HAP-1 (cell line): ENCODE results near the gene STK32B.

ENCODE experiments used
- DNase-seq, 2 experiments: peaks; one replicate each; pipeline ENCODE4 v3.0.0-alpha.2; 2016 to 2020; ENCODE audit warnings: low spot score in 2 of 2
- H3K27me3 ChIP-seq: fragments of 250-450 bp; sonication (Bioruptor Pico); 2 replicates; pipeline ENCODE4 v1.5.1; 2020; ENCODE audit warnings: low read depth, mild to moderate bottlenecking, moderate library complexity
- H3K36me3 ChIP-seq: fragments of 250-450 bp; sonication (Bioruptor Pico); replicated peaks from 2 replicates; pipeline ENCODE4 v1.5.1; 2020; ENCODE audit warnings: mild to moderate bottlenecking
- H3K4me1 ChIP-seq: fragments of 250-450 bp; sonication (Bioruptor Pico); 2 replicates; pipeline ENCODE4 v1.5.1; 2020; ENCODE audit warnings: mild to moderate bottlenecking
- H3K4me3 ChIP-seq: fragments of 250-450 bp; sonication (Bioruptor Pico); 2 replicates; pipeline ENCODE4 v1.5.1; 2020; ENCODE audit warnings: mild to moderate bottlenecking, moderate library complexity
- H3K9me3 ChIP-seq: fragments of 250-450 bp; sonication (Bioruptor Pico); 2 replicates; pipeline ENCODE4 v1.5.1; 2020; ENCODE audit warnings: mild to moderate bottlenecking, moderate library complexity
- in situ Hi-C: fragments of 300-500 bp; cut with MboI; formaldehyde crosslinking; loops from 3 replicates; pipeline ENCODE4 v1.14.3; 2020; ENCODE audit warnings: low sequenced_read_pairs, inconsistent platforms, mixed read lengths

Gene STK32B

GRCh38 chr4:5101571-5101970 lies 50.3 kb downstream of the STK32B start:
- Histone ChIP-seq H3K27me3 (no peaks in the 10 kb centered on the region), H3K9me3 (no peaks in the 10 kb centered on the region), H3K36me3 (no peaks in the 10 kb centered on the region), H3K4me3 (no peak overlapping the region), H3K4me1 (no peaks in the 10 kb centered on the region)
- no peak for DNase-seq
- in situ Hi-C loops: no loop called here

DNA sequence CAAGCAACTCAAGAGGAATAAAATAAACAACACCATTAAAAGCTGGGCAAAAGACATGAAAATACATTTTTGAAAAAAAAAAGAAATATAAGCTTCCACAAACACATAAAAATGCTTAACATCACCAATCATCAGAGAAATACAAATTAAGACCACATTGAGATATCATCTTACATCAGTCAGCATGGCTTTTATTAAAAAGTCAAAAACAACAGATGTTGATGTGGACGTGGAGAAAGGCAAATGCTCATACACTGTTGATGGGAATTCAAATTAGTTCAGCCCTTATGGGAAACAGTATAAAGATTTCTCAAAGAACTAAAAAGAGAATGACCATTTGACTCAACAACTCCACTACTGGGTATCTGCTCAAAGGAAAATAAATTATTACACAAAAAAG lies 59.6 kb downstream of the STK32B start:
- in situ Hi-C loops: no loop called here
- H3K36me3 ChIP-seq: no peaks in the 10 kb centered on the region
- H3K4me3 ChIP-seq: no peak overlapping the region
- H3K4me1 ChIP-seq: no peaks in the 10 kb centered on the region
- H3K27me3 ChIP-seq: no peaks in the 10 kb centered on the region
- H3K9me3 ChIP-seq: no peaks in the 10 kb centered on the region
- DNase-seq: no peak

- in situ Hi-C loops: no loop called here
Measured at GRCh38 chr4:5112333-5113095, 61.2 kb downstream of the STK32B start.

DNA sequence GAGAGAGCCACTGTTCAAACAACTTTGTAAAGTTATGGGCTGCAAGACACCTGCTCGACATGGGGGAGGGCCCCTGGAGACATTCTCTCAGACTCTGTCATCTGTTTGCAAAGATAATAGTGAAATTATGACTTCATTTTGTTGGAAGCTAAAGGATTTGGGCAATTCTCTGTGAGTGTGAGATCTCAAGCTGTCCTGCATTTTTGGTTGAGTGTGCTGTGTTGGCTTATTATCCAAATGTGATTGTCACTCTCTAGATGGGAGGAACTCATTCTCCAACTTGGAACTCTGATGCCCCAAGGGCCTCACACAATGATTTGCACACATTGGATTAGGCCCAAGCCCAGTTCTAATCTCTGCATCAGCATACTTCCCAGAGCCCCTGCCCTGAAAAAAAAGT lies 63.7 kb downstream of the STK32B start:
- Histone ChIP-seq H3K4me3 (no peak overlapping the region), H3K9me3 (no peaks in the 10 kb centered on the region), H3K36me3 (no peaks in the 10 kb centered on the region), H3K4me1 (no peaks in the 10 kb centered on the region), H3K27me3 (no peaks in the 10 kb centered on the region)
- in situ Hi-C loops: no loop called here
- DNase-seq: no peak

More at GRCh38 chr4:5112333-5113095, 61.2 kb downstream of the STK32B start:
- no peaks in the 10 kb centered on the region for H3K4me1 ChIP-seq
- H3K9me3 ChIP-seq: no peaks in the 10 kb centered on the region
- DNase-seq: no peak
- no peak overlapping the region for H3K4me3 ChIP-seq
- no peaks in the 10 kb centered on the region for H3K27me3 ChIP-seq
- no peaks in the 10 kb centered on the region for H3K36me3 ChIP-seq

DNA sequence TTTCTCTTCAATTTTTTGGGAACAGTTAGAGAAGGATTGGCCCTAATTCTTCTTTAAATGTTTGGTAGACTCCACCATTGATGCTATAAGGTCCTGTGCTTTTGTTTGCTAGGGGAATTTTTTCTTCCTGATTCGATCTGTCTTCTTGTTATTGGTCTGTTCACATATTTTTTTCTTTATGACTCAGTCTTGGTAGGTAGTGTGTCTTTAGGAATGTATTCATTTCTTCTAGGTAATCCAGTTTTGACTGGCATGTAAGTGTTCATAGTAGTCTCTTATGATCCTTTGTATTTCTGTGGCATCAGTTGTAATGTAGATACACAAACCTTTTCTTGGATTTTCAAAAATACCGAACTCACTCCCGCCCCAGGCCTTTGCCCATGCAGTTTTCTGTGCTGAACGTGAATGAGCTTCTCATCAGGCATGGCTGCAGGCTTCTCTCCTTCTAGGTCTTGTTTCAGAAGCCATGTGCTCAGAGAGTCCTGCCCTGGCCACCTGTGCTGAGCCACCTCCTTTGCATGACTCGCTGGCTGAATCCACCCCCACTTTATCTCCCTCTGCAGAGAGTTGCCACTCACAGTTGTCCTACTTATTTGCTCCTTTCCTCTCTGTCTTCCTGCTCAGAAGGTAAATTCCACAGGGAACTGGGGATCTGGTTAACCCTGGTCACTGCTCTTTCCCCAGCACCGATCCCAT lies 67.0 kb downstream of the STK32B start:
- no peak for DNase-seq
- no peaks in the 10 kb centered on the region for H3K27me3 ChIP-seq
- H3K4me1 ChIP-seq: no peaks in the 10 kb centered on the region
- H3K36me3 ChIP-seq: no peaks in the 10 kb centered on the region
- no peaks in the 10 kb centered on the region for H3K9me3 ChIP-seq
- H3K4me3 ChIP-seq: no peak overlapping the region
- in situ Hi-C loops: no loop called here

GRCh38 chr4:5118994-5119835 lies 67.9 kb downstream of the STK32B start:
- Histone ChIP-seq H3K27me3 (no peaks in the 10 kb centered on the region), H3K4me3 (no peak overlapping the region), H3K4me1 (no peaks in the 10 kb centered on the region), H3K9me3 (no peaks in the 10 kb centered on the region), H3K36me3 (no peaks in the 10 kb centered on the region)
- DNase-seq: no peak
- in situ Hi-C loops: no loop called here

GRCh38 chr4:5120067-5120466 lies 68.8 kb downstream of the STK32B start:
- Histone ChIP-seq H3K36me3 (no peaks in the 10 kb centered on the region), H3K4me1 (no peaks in the 10 kb centered on the region), H3K4me3 (no peak overlapping the region), H3K9me3 (no peaks in the 10 kb centered on the region), H3K27me3 (no peaks in the 10 kb centered on the region)
- no peak for DNase-seq
- in situ Hi-C loops: no loop called here

- DNase-seq: no peak
- no peaks in the 10 kb centered on the region for H3K27me3 ChIP-seq
- H3K36me3 ChIP-seq: no peaks in the 10 kb centered on the region
- H3K9me3 ChIP-seq: no peaks in the 10 kb centered on the region
- in situ Hi-C loops: no loop called here
- H3K4me3 ChIP-seq: no peak overlapping the region
- H3K4me1 ChIP-seq: no peaks in the 10 kb centered on the region
Measured at GRCh38 chr4:5120468-5120867, 69.2 kb downstream of the STK32B start.

GRCh38 chr4:5122114-5122513 lies 70.8 kb downstream of the STK32B start:
- Histone ChIP-seq H3K27me3 (no peaks in the 10 kb centered on the region), H3K36me3 (no peaks in the 10 kb centered on the region), H3K9me3 (no peaks in the 10 kb centered on the region), H3K4me1 (no peaks in the 10 kb centered on the region), H3K4me3 (no peak overlapping the region)
- no peak for DNase-seq
- in situ Hi-C loops: no loop called here

DNA sequence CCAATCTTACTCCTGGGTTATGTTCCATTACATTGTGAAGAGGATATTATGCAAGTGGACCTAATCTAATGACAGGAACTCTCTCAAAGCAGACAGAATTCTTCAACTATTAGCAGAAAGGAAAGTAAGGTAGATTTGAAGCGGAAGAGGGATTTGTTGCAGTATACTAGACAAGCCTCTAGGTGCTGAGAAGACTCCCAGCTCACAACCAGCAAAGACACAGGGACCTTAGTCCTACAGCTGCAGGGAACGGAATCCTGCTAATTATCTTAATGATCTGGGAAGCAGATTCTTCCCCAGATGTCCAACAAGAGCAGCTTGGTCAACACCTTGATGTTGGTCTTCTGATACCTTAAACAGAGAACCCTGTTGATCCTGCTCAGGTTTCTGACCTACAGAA lies 73.6 kb downstream of the STK32B start:
- Histone ChIP-seq H3K4me3 (no peak overlapping the region), H3K36me3 (no peaks in the 10 kb centered on the region), H3K9me3 (no peaks in the 10 kb centered on the region), H3K4me1 (no peaks in the 10 kb centered on the region), H3K27me3 (no peaks in the 10 kb centered on the region)
- in situ Hi-C loops: no loop called here
- no peak for DNase-seq

DNA sequence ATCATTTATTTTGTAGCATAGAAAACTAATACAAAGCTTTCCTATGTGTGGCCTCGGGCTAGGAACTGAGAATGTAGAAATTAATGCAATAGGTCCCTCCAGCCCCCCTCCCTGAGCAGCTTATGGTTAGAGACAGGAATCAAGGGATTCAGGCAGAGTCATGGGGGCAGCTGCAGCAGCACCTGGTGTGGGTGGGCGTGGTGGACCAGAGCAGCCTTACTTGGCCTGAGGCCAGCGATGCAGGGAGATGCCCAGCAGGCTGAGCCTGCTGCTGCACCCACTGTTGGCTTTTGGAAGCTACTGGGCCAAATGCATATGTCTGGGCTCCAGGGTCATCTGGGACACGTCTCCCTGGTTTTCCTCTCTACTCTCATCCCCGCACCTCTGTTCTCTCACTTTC lies 74.0 kb downstream of the STK32B start:
- Histone ChIP-seq H3K27me3 (no peaks in the 10 kb centered on the region), H3K4me1 (no peaks in the 10 kb centered on the region), H3K36me3 (no peaks in the 10 kb centered on the region), H3K4me3 (no peak overlapping the region), H3K9me3 (no peaks in the 10 kb centered on the region)
- no peak for DNase-seq
- in situ Hi-C loops: no loop called here

GRCh38 chr4:5126231-5126630 lies 75.0 kb downstream of the STK32B start:
- Histone ChIP-seq H3K4me3 (no peak overlapping the region), H3K27me3 (no peaks in the 10 kb centered on the region), H3K36me3 (no peaks in the 10 kb centered on the region), H3K9me3 (no peaks in the 10 kb centered on the region), H3K4me1 (no peaks in the 10 kb centered on the region)
- in situ Hi-C loops: no loop called here
- no peak for DNase-seq

GRCh38 chr4:5126857-5127256 lies 75.6 kb downstream of the STK32B start:
- in situ Hi-C loops: no loop called here
- Histone ChIP-seq H3K4me1 (no peaks in the 10 kb centered on the region), H3K4me3 (no peak overlapping the region), H3K9me3 (no peaks in the 10 kb centered on the region), H3K36me3 (no peaks in the 10 kb centered on the region), H3K27me3 (no peaks in the 10 kb centered on the region)
- DNase-seq: no peak

DNA sequence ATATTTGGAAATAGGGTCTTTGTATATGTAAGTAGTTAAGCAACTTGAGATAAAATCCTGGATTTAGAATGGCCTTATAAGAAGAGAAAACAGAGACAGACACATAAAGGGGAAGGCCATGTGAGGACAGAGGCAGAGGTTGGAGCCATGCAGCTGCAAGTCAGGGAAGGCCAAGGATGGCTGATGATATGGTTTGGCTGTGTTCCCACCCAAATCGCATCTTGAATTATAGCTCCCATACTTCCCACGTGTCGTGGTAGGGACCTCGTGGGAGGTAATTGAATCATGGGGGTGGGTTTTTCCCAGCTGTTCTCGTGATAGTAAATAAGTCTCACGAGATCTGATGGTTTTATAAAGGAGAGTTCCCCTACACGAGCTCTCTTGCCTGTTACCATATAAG lies 76.3 kb downstream of the STK32B start:
- in situ Hi-C loops: no loop called here

More for the DNA sequence above, 76.3 kb downstream of the STK32B start:
- Histone ChIP-seq H3K27me3 (no peaks in the 10 kb centered on the region), H3K9me3 (no peaks in the 10 kb centered on the region), H3K36me3 (no peaks in the 10 kb centered on the region), H3K4me3 (no peak overlapping the region), H3K4me1 (no peaks in the 10 kb centered on the region)
- DNase-seq: no peak
